ENCODE results near the gene PPFIBP2. TPM values are rescaled to one million over a fixed set of nuclear protein-coding genes. Genes with fewer than 3 reads are reported as not detected.

The PPFIBP2 gene
- polyA plus RNA-seq (ENCODE audit: insufficient read length), result 59.0 TPM

DNA sequence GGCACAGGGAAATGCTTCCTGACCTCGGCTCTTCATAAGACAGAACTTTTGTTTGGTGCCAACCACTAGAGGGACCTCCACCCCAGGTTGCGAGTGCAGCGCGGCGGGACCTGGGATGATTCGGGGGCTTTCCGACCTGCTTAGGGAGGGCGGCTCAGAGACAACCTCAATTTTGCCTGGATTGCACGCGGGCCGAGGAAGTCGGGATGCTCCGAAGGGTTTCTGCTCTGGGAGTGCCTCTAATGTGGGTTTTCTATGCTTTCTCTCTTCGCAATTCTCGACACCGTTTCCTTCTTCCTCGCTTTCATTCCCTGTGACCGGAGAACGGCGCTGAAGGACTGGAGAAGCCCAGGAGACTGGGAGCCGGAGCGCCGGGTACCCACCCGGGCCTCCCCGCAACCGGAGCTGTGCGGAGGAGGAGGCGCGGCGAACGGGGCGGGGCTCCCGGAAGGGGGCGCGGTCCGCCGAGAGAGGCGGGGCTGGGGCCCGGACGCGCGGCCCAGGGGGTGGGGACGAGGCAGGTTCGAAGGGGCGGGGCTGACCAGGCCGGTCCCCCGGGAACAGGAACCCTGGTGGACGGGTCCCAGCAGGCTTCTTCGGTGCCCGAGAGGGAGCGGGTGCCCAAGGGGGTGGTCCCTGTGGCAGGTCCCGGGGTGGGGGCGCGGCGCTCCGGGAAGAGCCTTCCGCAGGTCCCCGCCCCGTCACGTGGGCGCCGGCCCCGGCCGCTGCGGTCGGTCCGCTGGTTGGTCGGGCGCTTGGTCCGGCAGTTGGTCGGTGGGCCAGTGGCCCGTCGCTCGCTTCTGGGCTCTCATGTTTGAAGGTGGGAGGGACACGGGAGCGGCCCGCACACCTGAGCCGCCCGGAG, at the start of gene PPFIBP2:
Gene PPFIBP2 (plus strand): TSS at position 766 of the 865 bp plus-strand sequence. CDS start 35,477 bp downstream, outside the sequence.
- no peak for DNase-seq (ENCODE audit: low read depth)

- no peak for DNase-seq (ENCODE audit: low read depth)
Observed at GRCh38 chr11:7467652-7468051, 46.1 kb upstream of the PPFIBP2 start.

DNA sequence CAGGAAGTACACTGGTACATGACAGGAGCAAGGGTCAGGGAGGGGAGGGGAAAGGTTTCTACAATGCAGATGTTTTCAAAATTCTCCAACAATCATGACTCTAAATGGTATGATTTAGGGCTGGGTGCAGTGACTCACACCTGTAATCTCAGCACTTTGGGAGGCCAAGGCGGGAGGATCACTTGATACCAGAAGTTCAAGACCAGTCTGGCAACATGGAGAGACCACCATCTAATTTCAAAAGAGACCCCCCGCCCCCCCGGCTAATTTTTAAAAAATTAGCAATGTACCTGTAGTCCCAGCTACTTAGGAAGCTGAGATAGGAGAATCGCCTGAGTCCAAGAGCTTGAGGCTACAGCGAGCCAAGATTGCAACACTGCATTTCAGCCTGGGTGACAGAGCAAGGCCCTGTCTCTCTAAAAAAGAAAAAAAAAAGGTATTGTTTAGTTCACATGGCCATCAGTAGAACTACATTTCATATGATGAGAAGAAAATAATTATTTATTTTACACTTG, 44.4 kb upstream of the PPFIBP2 start:
- DNase-seq (ENCODE audit: low read depth), result no peak

DNA sequence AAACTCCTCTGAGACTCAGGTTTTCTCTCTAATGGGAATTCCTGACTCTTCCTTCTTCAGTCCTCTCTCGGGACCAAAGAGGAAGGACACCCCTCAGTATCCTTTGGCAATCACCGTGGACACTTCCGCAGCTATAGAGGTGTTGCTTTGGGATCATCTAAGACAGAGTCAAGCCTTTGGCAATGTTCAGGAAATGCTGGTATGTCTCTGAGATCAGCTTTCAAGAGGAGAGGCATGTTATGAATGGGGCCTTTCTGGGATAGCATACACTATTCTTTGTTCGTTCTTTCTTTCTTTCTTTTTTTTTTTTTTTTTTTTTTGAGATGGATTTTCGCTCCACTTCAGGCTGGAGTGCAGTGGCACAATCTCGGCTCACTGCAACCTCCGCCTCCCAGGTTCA, 42.7 kb upstream of the PPFIBP2 start:
- DNase-seq (ENCODE audit: low read depth), result no peak

- DNase-seq (ENCODE audit: low read depth), result no peak
Observed at GRCh38 chr11:7473717-7474116, 40.1 kb upstream of the PPFIBP2 start.

DNA sequence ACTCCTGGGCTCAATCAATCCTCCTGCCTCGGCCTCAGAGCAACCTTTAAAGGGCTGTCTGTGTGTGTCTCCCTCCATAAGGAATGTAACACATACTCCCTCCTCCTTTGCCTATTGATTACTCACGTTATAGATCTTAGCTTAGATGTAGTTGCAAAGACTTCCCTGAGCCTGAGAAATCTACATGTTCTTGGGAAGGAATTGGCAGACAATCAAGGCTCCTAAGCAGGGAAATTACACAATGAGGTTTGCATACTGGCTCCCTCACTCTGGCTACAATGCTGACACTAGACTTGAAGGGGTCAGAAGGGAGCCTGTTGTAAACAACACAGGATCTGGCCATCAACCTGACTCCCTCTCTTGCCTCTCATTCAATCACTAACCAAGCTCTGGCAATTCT, 33.7 kb upstream of the PPFIBP2 start:
- DNase-seq (ENCODE audit: low read depth), result no peak

DNA sequence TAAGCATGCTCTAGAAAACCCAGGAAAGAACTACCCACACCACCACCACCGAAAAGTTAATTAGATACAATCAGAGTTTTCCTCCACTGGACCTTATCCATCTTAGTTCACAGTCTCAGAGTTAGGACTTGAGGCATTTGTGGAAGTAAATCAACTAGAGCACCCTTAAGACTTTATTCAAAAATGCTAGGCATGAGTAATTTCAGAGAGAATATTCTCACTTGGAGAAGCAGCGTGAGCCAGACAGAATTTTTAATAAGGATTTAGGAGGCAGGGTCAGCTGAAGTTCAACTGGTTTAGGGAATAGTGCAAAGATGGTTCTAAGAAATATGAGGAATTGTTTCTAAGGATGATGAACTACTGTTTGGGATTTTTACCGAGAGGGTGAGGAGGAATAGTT, 29.7 kb upstream of the PPFIBP2 start:
- no peak for DNase-seq (ENCODE audit: low read depth)

GRCh38 chr11:7484645-7485044, 29.2 kb upstream of the PPFIBP2 start:
- no peak for DNase-seq (ENCODE audit: low read depth)

GRCh38 chr11:7485186-7486097, 28.4 kb upstream of the PPFIBP2 start, which contains the start of gene OLFML1:
TSS of gene OLFML1 (plus strand) at chr11:7485506. CDS start at chr11:7485876, 370 bp downstream.
- DNase-seq (ENCODE audit: low read depth), result peak; percentile 84

- DNase-seq (ENCODE audit: low read depth), result no peak
Observed at GRCh38 chr11:7486098-7486780, 27.6 kb upstream of the PPFIBP2 start.

GRCh38 chr11:7486781-7487140, 27.0 kb upstream of the PPFIBP2 start:
- DNase-seq (ENCODE audit: low read depth), result peak; percentile 51

DNA sequence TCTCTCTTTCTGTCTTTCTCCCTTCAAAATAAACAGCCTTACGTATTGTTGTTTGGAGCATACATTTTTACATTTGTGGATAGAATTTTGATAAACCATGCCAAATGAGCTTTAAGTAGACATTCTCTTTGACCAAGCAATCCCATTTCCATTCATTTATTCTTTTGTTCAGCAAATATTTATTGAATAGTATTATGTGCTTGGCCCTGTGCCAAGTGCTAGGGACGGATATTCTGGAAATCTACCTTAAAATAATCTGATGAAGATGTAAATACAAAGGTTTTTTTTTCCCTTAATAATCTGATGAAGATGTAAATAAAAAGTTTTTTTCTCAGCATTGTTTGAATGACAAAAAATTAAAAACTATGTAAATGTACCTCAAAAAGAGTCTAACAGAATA, 26.4 kb upstream of the PPFIBP2 start:
- no peak for DNase-seq (ENCODE audit: low read depth)

- DNase-seq (ENCODE audit: low read depth), result no peak
Observed at GRCh38 chr11:7488681-7489080, 25.1 kb upstream of the PPFIBP2 start.

DNA sequence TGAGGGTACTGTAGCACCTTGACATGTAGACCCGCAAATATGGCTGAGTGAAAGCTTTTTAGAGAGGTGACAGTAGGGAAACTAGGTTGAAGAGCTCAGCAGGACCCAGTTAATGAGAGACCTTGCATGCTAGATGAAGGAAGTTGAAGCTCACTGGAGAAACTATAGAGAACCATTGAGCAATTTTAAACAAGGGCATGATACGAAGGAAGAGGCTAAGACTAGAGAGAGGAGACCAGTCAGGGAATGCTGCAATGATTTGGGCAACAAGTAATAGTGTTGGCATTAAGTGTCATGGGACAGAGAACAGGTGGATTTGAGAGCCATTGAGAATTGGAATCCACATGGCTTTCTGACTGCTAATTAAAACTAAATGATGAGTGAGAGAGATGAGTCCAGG, 24.4 kb upstream of the PPFIBP2 start:
- no peak for DNase-seq (ENCODE audit: low read depth)

GRCh38 chr11:7490054-7490453, 23.7 kb upstream of the PPFIBP2 start:
- no peak for DNase-seq (ENCODE audit: low read depth)

DNA sequence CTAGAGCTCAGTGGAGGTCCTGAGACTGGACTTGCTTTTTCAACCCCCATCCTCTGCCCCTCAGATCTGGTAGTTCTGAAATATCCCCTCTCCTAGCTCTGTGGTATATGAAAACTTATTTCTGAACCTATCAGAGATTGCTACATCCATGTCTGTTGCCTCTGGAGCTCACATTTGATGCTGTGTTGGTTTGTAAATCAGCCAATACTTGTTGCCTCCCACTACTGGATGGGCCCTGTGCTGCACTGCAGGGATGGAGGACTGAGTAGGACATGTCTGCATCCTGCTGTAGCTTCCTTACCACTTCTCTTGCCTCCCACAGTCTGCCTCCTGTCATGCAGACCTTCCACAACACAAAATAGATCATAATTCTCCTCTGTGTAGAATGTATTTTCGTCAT, 23.3 kb upstream of the PPFIBP2 start:
- no peak for DNase-seq (ENCODE audit: low read depth)

DNA sequence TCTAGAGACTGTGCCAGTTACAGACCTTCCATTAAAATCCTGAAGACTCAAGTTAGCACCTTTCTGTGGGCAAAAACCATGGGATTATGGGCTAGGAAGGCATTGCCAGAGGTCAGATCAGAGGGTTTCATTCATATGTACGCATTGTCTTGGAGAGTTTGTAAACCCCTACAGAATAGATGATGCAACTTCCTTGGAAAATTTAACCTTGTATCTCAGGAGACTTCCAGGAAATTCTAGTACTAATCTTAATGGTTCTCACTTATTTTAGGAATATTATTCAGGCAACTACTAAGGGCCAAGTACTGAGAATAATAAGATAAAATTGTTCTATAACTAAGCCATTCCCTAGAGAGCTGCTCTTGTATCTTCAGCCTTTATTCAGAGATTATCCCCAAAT, 21.5 kb upstream of the PPFIBP2 start:
- no peak for DNase-seq (ENCODE audit: low read depth)

DNA sequence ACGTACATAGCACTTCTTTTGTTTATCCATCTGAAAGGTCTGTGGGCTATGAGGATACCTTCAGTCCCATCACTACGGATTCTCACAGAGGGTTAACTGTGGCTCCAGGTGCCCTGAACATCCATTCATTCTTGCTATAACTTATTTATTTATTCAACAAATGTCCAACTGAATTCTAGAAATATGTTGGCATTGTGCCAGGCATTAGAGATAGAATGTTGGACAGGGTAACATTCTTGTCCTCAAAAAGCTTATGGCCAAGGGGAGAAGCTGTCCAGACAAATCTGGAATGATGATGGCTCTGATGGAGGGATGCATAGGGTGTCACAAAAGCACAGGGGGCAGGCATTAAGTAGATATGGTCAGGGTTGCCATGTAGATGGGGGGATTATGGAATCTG, 20.1 kb upstream of the PPFIBP2 start:
- no peak for DNase-seq (ENCODE audit: low read depth)

GRCh38 chr11:7494086-7494745, 19.6 kb upstream of the PPFIBP2 start:
- DNase-seq (ENCODE audit: low read depth), result no peak

- no peak for DNase-seq (ENCODE audit: low read depth)
Observed at GRCh38 chr11:7495882-7496551, 17.8 kb upstream of the PPFIBP2 start.

DNA sequence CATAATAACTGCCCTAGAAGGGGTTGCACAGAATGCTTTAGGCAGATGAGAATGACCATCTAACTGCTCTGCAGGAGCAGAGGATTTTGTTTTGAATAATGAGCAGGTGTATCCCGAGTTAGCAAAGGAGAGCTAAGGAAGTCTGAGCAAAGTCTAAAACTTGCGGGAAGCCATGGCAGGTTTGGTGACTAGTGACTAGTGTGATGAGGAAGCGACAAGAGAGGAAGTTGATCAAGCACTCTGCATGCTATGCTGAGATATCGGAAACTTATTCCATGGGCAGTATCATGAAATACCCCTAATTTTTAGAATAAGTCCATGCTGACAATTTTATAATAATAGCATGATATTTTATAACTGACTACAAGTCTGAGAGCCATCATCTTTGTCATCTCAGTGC, 15.6 kb upstream of the PPFIBP2 start:
- no peak for DNase-seq (ENCODE audit: low read depth)

All from forelimb muscle (tissue), 1 donor.